Measurements from ENCODE around the gene KASH5. TPM values are rescaled to one million over a fixed set of nuclear protein-coding genes. Genes with fewer than 3 reads are reported as not detected.

Gene KASH5
- total and polyA plus RNA-seq, 2 of the 13 experiments (the other 11 are each of a cell fraction or from before 2014, with no cell fraction given): not detected

DNA sequence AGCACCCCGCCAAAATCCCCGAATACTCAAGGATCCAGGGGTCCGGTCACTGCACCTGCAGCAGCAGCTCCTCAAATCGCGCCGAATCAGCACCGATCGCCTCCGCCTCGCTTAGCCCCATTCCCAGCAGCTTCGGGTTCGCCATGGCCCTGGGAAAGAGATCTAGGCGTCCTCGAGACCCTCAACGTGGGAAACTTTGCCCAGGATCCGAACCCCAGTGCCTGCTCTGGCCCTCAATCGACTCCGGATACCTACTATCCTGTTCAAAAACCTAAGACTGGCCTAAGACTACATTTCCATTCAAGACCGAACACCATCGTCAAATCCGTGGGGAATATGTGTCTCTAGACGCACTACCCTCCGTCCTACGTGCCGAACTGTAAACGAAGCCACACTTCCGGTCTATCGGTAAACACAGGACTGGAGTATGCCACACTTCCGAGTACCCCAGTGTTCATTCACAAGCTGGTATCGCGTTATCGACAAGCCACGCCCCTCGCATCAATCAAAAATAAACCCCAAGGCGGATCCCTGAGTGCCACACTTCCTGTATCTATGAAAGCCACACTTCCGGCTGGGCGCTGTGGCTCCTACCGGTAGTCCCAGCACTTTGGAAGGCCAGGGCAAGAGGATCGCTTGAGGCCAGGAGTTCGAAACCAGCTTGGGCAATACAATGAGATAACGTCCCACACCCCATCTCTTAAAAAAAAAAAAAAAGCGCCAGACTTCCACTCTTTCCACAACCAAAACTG is 63.6 kb downstream of the KASH5 start, which contains the start of gene PIH1D1 (continued):
- TF ChIP-seq, protein P1, sequence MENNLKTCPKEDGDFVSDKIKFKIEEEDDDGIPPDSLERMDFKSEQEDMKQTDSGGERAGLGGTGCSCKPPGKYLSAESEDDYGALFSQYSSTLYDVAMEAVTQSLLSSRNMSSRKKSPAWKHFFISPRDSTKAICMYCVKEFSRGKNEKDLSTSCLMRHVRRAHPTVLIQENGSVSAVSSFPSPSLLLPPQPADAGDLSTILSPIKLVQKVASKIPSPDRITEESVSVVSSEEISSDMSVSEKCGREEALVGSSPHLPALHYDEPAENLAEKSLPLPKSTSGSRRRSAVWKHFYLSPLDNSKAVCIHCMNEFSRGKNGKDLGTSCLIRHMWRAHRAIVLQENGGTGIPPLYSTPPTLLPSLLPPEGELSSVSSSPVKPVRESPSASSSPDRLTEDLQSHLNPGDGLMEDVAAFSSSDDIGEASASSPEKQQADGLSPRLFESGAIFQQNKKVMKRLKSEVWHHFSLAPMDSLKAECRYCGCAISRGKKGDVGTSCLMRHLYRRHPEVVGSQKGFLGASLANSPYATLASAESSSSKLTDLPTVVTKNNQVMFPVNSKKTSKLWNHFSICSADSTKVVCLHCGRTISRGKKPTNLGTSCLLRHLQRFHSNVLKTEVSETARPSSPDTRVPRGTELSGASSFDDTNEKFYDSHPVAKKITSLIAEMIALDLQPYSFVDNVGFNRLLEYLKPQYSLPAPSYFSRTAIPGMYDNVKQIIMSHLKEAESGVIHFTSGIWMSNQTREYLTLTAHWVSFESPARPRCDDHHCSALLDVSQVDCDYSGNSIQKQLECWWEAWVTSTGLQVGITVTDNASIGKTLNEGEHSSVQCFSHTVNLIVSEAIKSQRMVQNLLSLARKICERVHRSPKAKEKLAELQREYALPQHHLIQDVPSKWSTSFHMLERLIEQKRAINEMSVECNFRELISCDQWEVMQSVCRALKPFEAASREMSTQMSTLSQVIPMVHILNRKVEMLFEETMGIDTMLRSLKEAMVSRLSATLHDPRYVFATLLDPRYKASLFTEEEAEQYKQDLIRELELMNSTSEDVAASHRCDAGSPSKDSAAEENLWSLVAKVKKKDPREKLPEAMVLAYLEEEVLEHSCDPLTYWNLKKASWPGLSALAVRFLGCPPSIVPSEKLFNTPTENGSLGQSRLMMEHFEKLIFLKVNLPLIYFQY (CRISPR knock-in tag; IDR thresholded peaks at IDR 0.05; ENCODE audit: borderline replicate concordance): no peak
- TF ChIP-seq, protein P2, sequence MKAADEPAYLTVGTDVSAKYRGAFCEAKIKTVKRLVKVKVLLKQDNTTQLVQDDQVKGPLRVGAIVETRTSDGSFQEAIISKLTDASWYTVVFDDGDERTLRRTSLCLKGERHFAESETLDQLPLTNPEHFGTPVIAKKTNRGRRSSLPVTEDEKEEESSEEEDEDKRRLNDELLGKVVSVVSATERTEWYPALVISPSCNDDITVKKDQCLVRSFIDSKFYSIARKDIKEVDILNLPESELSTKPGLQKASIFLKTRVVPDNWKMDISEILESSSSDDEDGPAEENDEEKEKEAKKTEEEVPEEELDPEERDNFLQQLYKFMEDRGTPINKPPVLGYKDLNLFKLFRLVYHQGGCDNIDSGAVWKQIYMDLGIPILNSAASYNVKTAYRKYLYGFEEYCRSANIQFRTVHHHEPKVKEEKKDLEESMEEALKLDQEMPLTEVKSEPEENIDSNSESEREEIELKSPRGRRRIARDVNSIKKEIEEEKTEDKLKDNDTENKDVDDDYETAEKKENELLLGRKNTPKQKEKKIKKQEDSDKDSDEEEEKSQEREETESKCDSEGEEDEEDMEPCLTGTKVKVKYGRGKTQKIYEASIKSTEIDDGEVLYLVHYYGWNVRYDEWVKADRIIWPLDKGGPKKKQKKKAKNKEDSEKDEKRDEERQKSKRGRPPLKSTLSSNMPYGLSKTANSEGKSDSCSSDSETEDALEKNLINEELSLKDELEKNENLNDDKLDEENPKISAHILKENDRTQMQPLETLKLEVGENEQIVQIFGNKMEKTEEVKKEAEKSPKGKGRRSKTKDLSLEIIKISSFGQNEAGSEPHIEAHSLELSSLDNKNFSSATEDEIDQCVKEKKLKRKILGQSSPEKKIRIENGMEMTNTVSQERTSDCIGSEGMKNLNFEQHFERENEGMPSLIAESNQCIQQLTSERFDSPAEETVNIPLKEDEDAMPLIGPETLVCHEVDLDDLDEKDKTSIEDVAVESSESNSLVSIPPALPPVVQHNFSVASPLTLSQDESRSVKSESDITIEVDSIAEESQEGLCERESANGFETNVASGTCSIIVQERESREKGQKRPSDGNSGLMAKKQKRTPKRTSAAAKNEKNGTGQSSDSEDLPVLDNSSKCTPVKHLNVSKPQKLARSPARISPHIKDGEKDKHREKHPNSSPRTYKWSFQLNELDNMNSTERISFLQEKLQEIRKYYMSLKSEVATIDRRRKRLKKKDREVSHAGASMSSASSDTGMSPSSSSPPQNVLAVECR (CRISPR knock-in tag; IDR thresholded peaks at IDR 0.05; ENCODE audit: borderline replicate concordance): peak; percentile 89
- TF ChIP-seq NCOA5 (CRISPR knock-in tag; IDR thresholded peaks at IDR 0.05) (no peak), ZNF737 (CRISPR knock-in tag; IDR thresholded peaks at IDR 0.05; ENCODE audit: borderline replicate concordance) (no peak), CC2D1A (CRISPR knock-in tag; IDR thresholded peaks at IDR 0.05) (0 out of 2 replicates have a peak, but pooled peaks have one; percentile 32)
- TF ChIP-seq, protein P3, sequence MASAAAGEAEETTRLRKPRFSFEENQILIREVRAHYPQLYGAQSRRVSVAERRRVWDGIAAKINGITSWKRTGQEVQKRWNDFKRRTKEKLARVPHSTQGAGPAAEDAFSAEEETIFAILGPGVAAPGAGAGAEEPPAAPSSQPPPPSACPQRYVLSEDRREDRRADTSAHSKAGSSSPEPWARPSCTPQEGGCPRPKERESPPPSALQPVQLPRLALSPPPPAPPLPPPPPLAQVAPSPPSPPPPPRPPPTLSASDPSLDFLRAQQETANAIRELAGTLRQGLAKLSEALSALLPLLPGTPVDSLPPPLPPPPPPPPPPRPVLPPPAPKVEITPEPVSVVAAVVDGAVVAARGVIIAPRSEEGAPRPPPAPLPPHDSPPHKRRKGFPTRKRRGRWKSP (CRISPR knock-in tag; IDR thresholded peaks at IDR 0.05): peak; percentile 43; the same call in 1 of the 2 replicates
- TF ChIP-seq, protein P4, sequence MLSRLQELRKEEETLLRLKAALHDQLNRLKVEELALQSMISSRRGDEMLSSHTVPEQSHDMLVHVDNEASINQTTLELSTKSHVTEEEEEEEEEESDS (CRISPR knock-in tag; IDR thresholded peaks at IDR 0.05; ENCODE audit: borderline replicate concordance): no peak
- TF ChIP-seq, protein P5, sequence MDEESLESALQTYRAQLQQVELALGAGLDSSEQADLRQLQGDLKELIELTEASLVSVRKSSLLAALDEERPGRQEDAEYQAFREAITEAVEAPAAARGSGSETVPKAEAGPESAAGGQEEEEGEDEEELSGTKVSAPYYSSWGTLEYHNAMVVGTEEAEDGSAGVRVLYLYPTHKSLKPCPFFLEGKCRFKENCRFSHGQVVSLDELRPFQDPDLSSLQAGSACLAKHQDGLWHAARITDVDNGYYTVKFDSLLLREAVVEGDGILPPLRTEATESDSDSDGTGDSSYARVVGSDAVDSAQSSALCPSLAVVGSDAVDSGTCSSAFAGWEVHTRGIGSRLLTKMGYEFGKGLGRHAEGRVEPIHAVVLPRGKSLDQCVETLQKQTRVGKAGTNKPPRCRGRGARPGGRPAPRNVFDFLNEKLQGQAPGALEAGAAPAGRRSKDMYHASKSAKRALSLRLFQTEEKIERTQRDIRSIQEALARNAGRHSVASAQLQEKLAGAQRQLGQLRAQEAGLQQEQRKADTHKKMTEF (CRISPR knock-in tag; IDR thresholded peaks at IDR 0.05): no peak
- TF ChIP-seq, protein P6, sequence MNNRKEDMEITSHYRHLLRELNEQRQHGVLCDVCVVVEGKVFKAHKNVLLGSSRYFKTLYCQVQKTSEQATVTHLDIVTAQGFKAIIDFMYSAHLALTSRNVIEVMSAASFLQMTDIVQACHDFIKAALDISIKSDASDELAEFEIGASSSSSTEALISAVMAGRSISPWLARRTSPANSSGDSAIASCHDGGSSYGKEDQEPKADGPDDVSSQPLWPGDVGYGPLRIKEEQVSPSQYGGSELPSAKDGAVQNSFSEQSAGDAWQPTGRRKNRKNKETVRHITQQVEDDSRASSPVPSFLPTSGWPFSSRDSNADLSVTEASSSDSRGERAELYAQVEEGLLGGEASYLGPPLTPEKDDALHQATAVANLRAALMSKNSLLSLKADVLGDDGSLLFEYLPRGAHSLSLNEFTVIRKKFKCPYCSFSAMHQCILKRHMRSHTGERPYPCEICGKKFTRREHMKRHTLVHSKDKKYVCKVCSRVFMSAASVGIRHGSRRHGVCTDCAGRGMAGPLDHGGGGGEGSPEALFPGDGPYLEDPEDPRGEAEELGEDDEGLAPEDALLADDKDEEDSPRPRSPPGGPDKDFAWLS (CRISPR knock-in tag; IDR thresholded peaks at IDR 0.05; ENCODE audit: borderline replicate concordance): no peak
- TF ChIP-seq, protein P7, sequence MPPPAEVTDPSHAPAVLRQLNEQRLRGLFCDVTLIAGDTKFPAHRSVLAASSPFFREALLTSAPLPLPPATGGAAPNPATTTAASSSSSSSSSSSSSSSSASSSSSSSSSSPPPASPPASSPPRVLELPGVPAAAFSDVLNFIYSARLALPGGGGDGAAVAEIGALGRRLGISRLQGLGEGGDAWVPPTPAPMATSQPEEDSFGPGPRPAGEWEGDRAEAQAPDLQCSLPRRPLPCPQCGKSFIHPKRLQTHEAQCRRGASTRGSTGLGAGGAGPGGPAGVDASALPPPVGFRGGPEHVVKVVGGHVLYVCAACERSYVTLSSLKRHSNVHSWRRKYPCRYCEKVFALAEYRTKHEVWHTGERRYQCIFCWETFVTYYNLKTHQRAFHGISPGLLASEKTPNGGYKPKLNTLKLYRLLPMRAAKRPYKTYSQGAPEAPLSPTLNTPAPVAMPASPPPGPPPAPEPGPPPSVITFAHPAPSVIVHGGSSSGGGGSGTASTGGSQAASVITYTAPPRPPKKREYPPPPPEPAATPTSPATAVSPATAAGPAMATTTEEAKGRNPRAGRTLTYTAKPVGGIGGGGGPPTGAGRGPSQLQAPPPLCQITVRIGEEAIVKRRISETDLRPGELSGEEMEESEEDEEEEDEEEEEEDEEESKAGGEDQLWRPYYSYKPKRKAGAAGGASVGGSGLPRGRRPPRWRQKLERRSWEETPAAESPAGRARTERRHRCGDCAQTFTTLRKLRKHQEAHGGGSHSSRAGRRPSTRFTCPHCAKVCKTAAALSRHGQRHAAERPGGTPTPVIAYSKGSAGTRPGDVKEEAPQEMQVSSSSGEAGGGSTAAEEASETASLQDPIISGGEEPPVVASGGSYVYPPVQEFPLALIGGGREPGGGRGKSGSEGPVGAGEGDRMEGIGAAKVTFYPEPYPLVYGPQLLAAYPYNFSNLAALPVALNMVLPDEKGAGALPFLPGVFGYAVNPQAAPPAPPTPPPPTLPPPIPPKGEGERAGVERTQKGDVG (CRISPR knock-in tag; IDR thresholded peaks at IDR 0.05; ENCODE audit: borderline replicate concordance): no peak

All from HepG2 (cell line).